OCI-LY7 (cell line): ENCODE measurements around the gene PUM1.

ENCODE experiments used
- CTCF ChIP-seq: fragments of 200-600 bp; sonication (generic); conservative IDR thresholded peaks from 2 replicates; pipeline ENCODE4 v1.5.1; 2014; ENCODE audit warnings: mild to moderate bottlenecking, antibody characterized with exemption, low read length, moderate library complexity, mixed read lengths
- EZH2phosphoT487 ChIP-seq: fragments of 200-600 bp; sonication (generic); IDR thresholded peaks from 2 replicates; pipeline ENCODE4 v1.6.1; 2018; ENCODE audit warnings: low read depth, borderline replicate concordance, mild to moderate bottlenecking, mixed run types, antibody characterized with exemption, low read length, moderate library complexity, mixed read lengths

- no peak for TF ChIP-seq CTCF
- no peak for TF ChIP-seq EZH2phosphoT487
Measured at GRCh38 chr1:31029026-31029425, 36.5 kb downstream of the PUM1 start.
